Measurements from ENCODE around the gene PTPRD. TPM values are rescaled to one million over a fixed set of nuclear protein-coding genes. Genes with fewer than 3 reads are reported as not detected.

PTPRD gene
- total RNA-seq, 1 experiment from 2014 or later, result 0.02 TPM

DNA sequence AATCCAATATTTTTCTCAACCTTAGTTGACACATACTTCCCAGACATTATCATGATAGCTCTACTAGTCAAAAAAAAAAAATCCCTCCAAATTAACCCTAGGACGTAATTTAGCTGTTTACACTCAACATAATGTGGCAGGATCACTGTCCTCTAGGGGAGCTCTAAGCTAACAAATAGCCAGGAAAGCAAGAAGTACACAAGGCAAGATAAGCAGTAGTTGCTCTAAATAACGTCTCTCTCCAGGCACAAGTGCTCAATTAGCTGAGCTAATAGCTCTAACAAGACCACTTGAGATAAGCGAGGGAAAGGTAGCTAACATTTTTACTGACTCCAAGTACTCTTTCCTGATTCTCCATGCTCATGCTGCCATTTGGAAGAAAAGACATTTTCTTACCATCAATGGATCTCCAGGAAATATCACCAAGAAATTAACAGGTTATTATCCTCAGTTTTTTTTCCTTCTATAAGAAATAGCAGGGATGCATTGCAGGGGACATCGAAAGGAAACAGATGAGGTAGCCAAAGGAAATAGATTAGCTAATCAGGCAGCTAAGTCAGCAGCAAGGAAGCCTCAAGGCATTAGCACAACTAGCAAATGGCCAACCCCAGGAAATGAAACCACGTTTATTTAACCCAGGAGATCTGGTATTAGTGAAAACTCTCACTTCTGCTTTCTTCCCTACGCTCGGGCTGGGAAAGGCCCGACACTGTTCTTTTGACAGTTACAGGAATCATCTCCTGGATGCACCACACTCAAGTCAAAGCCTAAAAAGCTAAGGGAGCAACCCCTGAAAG, 614.1 kb downstream of the PTPRD start:
- TF ChIP-seq, protein P1, sequence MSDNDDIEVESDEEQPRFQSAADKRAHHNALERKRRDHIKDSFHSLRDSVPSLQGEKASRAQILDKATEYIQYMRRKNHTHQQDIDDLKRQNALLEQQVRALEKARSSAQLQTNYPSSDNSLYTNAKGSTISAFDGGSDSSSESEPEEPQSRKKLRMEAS (IDR thresholded peaks at IDR 0.05), result no peak
- TF ChIP-seq SRF (IDR thresholded peaks at IDR 0.05; ENCODE audit: low read depth), result no peak
- no peak for TF ChIP-seq ZNF274 (IDR thresholded peaks at IDR 0.05; ENCODE audit: low read depth, low read length)
- Histone ChIP-seq H4K20me1 (ENCODE audit: insufficient read depth) (no peaks in the 10 kb centered on the region), H3K9me3 (ENCODE audit: control insufficient read depth in 1 of 2, insufficient read depth in 1 of 2, low read depth in 1 of 2, low read length in 2 of 2) (peaks cover 0 to 23% of the 10 kb centered on the region in 2 experiments; a peak in 3 of 4 replicates), H3K27me3 (ENCODE audit: insufficient read depth, low read length) (no peaks in the 10 kb centered on the region), H3K27ac (ENCODE audit: low read depth, low read length) (no peak overlapping the region), H3K79me2 (ENCODE audit: insufficient read depth, low read length) (no peaks in the 10 kb centered on the region), H3K4me3 (replicated peaks in 1 of 2; ENCODE audit: low read depth in 1 of 2, low read length in 2 of 2) (no peak overlapping the region), H3K4me2 (ENCODE audit: low read length) (no peak overlapping the region), H3K36me3 (ENCODE audit: control insufficient read depth in 1 of 2, insufficient read depth in 2 of 2, low read length in 2 of 2) (no peaks in the 10 kb centered on the region), H3K9me2 (ENCODE audit: insufficient read depth) (no peaks in the 10 kb centered on the region), H3K4me1 (ENCODE audit: control insufficient read depth in 1 of 2, insufficient read depth in 2 of 2, low read length in 2 of 2) (no peaks in the 10 kb centered on the region), H2AFZ (ENCODE audit: low read depth, low read length, poor library complexity, severe bottlenecking) (no peak overlapping the region), H3K9ac (ENCODE audit: low read length) (no peak overlapping the region)
- ChIA-PET CTCF (no interaction called here), RAD21 (ENCODE audit: low non-redundant PET in 1 of 2, low total read pairs in 2 of 2, uncharacterized antibody in 2 of 2, unreplicated experiment in 2 of 2) (no interaction called here), POLR2A (no interaction called here)
- BruUV-seq (replicated peaks), result no TSS peak
- ATAC-seq (no peak), DNase-seq (ENCODE audit: low read depth, low spot score) (no peak)
- intact Hi-C loops (cut with micrococcal nuclease), result no loop called here

DNA sequence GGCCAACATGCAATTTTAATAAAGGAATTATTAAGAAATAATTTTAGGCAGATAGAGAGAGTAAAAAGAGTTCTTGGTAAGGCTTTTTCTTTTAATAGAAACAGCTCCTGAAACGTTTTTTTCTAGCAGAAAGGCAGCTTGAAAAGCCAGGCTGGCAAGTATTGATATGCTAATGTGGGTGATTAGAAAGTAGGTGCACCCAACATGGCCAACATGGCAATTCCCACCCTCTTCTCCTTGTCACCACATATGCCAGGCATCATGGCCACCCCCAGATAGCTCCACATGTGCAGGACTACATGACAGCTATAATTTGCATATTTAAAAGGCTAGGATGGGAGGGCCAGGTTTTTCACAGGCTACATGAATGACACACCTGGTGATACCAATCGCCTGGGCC, 615.2 kb downstream of the PTPRD start:
- ChIA-PET POLR2A (no interaction called here), RAD21 (ENCODE audit: low non-redundant PET in 1 of 2, low total read pairs in 2 of 2, uncharacterized antibody in 2 of 2, unreplicated experiment in 2 of 2) (no interaction called here), CTCF (no interaction called here)
- Histone ChIP-seq H3K27ac (ENCODE audit: low read depth, low read length) (no peak overlapping the region), H3K27me3 (ENCODE audit: insufficient read depth, low read length) (no peaks in the 10 kb centered on the region), H4K20me1 (ENCODE audit: insufficient read depth) (no peaks in the 10 kb centered on the region), H3K9ac (ENCODE audit: low read length) (no peak overlapping the region), H2AFZ (ENCODE audit: low read depth, low read length, poor library complexity, severe bottlenecking) (no peak overlapping the region), H3K79me2 (ENCODE audit: insufficient read depth, low read length) (no peaks in the 10 kb centered on the region), H3K9me2 (ENCODE audit: insufficient read depth) (no peaks in the 10 kb centered on the region), H3K4me3 (replicated peaks in 1 of 2; ENCODE audit: low read depth in 1 of 2, low read length in 2 of 2) (no peak overlapping the region), H3K36me3 (ENCODE audit: control insufficient read depth in 1 of 2, insufficient read depth in 2 of 2, low read length in 2 of 2) (no peaks in the 10 kb centered on the region), H3K4me1 (ENCODE audit: control insufficient read depth in 1 of 2, insufficient read depth in 2 of 2, low read length in 2 of 2) (no peaks in the 10 kb centered on the region), H3K4me2 (ENCODE audit: low read length) (no peak overlapping the region), H3K9me3 (ENCODE audit: control insufficient read depth in 1 of 2, insufficient read depth in 1 of 2, low read depth in 1 of 2, low read length in 2 of 2) (peaks cover 0 to 23% of the 10 kb centered on the region in 2 experiments; a peak in 3 of 4 replicates)
- no TSS peak for BruUV-seq (replicated peaks)
- no peak for DNase-seq (ENCODE audit: low read depth, low spot score)
- intact Hi-C loops (cut with micrococcal nuclease), result no loop called here
- TF ChIP-seq, protein P2, sequence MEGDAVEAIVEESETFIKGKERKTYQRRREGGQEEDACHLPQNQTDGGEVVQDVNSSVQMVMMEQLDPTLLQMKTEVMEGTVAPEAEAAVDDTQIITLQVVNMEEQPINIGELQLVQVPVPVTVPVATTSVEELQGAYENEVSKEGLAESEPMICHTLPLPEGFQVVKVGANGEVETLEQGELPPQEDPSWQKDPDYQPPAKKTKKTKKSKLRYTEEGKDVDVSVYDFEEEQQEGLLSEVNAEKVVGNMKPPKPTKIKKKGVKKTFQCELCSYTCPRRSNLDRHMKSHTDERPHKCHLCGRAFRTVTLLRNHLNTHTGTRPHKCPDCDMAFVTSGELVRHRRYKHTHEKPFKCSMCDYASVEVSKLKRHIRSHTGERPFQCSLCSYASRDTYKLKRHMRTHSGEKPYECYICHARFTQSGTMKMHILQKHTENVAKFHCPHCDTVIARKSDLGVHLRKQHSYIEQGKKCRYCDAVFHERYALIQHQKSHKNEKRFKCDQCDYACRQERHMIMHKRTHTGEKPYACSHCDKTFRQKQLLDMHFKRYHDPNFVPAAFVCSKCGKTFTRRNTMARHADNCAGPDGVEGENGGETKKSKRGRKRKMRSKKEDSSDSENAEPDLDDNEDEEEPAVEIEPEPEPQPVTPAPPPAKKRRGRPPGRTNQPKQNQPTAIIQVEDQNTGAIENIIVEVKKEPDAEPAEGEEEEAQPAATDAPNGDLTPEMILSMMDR (IDR thresholded peaks at IDR 0.05 in 2 of 3, conservative IDR thresholded peaks at IDR 0.05 in 1 of 3; ENCODE audit: borderline replicate concordance in 1 of 3, insufficient read depth in 1 of 3, low read depth in 2 of 3, low read length in 2 of 3), result no peak
- TF ChIP-seq CEBPB (IDR thresholded peaks at IDR 0.05; ENCODE audit: low read depth) (no peak), RAD21 (IDR thresholded peaks at IDR 0.05; ENCODE audit: low read depth) (no peak), POLR2A (IDR thresholded peaks at IDR 0.05; ENCODE audit: borderline replicate concordance, extremely low read depth, insufficient read depth, insufficient read length) (no peak), JUND (IDR thresholded peaks at IDR 0.05) (no peak), TCF7L2 (IDR thresholded peaks at IDR 0.05; ENCODE audit: borderline replicate concordance, extremely low read depth, insufficient read depth, insufficient read length) (no peak), EZH2phosphoT487 (IDR thresholded peaks at IDR 0.05; ENCODE audit: borderline replicate concordance) (no peak), SRF (IDR thresholded peaks at IDR 0.05; ENCODE audit: low read depth) (no peak), SP1 (IDR thresholded peaks at IDR 0.05; ENCODE audit: low read depth) (no peak), SIN3A (IDR thresholded peaks at IDR 0.05; ENCODE audit: low read depth) (no peak), EGR1 (IDR thresholded peaks at IDR 0.05; ENCODE audit: low read depth) (no peak), POLR2AphosphoS5 (IDR thresholded peaks at IDR 0.05; ENCODE audit: low read depth, low read length) (no peak)
- TF ChIP-seq, protein P1 (IDR thresholded peaks at IDR 0.05), result no peak
- no peak for ATAC-seq
